Measurements from ENCODE around the gene CDIPT.
"Not testable (repeated sequence)": the region's sequence is repeated elsewhere in the genome, so short reads cannot be mapped to it uniquely, and the experiment has no call there.

Gene CDIPT

GRCh38 chr16:29862884-29863668 lies at the start of gene CDIPT:
Gene CDIPT, minus strand, starts transcription at chr16:29863226. Its CDS starts 369 bp downstream, at chr16:29862857.
- peak; percentile 57 for FAIRE-seq

GRCh38 chr16:29912087-29912486 lies 49.1 kb upstream of the CDIPT start:
- FAIRE-seq = no peak

GRCh38 chr16:29911676-29912010 lies 48.6 kb upstream of the CDIPT start:
- FAIRE-seq = no peak

GRCh38 chr16:29910819-29911675 lies 48.0 kb upstream of the CDIPT start:
- no peak for FAIRE-seq

GRCh38 chr16:29909851-29910250 lies 46.8 kb upstream of the CDIPT start:
- not testable (repeated sequence) for FAIRE-seq

GRCh38 chr16:29909391-29909790 lies 46.4 kb upstream of the CDIPT start:
- FAIRE-seq = no peak

GRCh38 chr16:29908719-29909220 lies 45.7 kb upstream of the CDIPT start:
- FAIRE-seq = no peak

- FAIRE-seq = no peak
These were observed 44.9 kb upstream of the CDIPT start for GRCh38 chr16:29907973-29908372.

GRCh38 chr16:29906520-29907244 lies 43.7 kb upstream of the CDIPT start:
- FAIRE-seq = no peak

GRCh38 chr16:29905668-29906067 lies 42.6 kb upstream of the CDIPT start:
- FAIRE-seq = no peak

- no peak for FAIRE-seq
These were observed 41.9 kb upstream of the CDIPT start for GRCh38 chr16:29904947-29905346.

GRCh38 chr16:29903590-29903989 lies 40.6 kb upstream of the CDIPT start:
- FAIRE-seq = no peak

- no peak for FAIRE-seq
These were observed 38.5 kb upstream of the CDIPT start for GRCh38 chr16:29901607-29901945.

- no peak for FAIRE-seq
These were observed 38.0 kb upstream of the CDIPT start for GRCh38 chr16:29900888-29901606.

GRCh38 chr16:29900102-29900887 lies 37.3 kb upstream of the CDIPT start, which contains the start of gene ASPHD1:
Gene ASPHD1, plus strand, starts transcription at chr16:29900488. Its CDS starts 484 bp downstream, at chr16:29900972.
- no peak for FAIRE-seq

- no peak for FAIRE-seq
These were observed 36.6 kb upstream of the CDIPT start, which contains the start of gene SEZ6L2 for GRCh38 chr16:29899516-29900101. Gene SEZ6L2, minus strand, starts transcription at chr16:29899550. Its CDS starts 531 bp downstream, at chr16:29899019.

GRCh38 chr16:29898804-29899515 lies 35.9 kb upstream of the CDIPT start:
- FAIRE-seq = no peak

GRCh38 chr16:29898135-29898803 lies 35.2 kb upstream of the CDIPT start:
- FAIRE-seq = no peak

- FAIRE-seq = no peak
These were observed 34.3 kb upstream of the CDIPT start for GRCh38 chr16:29897333-29897732.

- no peak for FAIRE-seq
These were observed 33.8 kb upstream of the CDIPT start for GRCh38 chr16:29896841-29897240.

Data from TTC549 (cell line).